ENCODE data around the gene AP4M1. TPM values are rescaled to one million over a fixed set of nuclear protein-coding genes. Genes with fewer than 3 reads are reported as not detected.

Gene AP4M1
- total and polyA plus RNA-seq, 9 of the 15 experiments (the other 6 are each of a cell fraction or from before 2014, with no cell fraction given), result 1.3 to 30.9 (median 14.1) TPM

DNA sequence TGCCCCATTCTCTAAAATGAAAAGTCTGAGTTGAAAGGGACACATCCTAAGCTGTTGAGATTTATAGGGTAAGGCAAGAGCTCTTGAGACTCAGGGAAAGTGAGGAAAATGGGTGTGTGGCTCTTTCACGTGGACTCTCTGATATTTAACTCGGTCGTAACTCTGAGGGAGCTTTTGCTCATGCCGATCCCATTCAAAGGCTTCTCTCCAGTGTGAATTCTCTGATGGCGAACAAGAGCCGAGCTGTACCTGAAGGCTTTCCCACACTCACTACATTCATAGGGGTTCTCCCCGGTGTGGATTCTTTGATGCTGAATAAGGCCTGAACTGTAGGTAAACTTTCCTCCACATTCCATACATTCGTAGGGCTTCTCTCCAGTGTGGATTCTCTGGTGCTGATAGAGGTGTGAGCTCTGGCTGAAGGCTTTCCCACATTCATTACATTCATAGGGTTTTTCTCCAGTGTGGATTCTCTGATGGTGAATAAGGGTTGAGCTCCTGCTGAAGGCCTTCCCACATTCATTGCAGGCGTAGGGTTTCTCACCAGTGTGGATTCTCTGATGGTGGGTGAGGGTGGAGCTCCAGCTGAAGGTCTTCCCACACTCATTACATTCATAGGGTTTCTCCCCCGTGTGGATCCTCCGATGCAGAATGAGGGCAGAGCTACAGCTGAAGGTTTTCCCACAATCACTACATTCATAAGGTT lies 30.3 kb upstream of the AP4M1 start (continued):
- peak; percentile 79 for TF ChIP-seq SOX6 (IDR thresholded peaks at IDR 0.05)
- TF ChIP-seq PHF20 (IDR thresholded peaks at IDR 0.05; ENCODE audit: partially characterized antibody), result no peak
- no peak for TF ChIP-seq ZNF766 (CRISPR knock-in tag; conservative IDR thresholded peaks at IDR 0.05)
- no peak for TF ChIP-seq TCF7L2 (IDR thresholded peaks at IDR 0.05; ENCODE audit: low read depth, low read length)

DNA sequence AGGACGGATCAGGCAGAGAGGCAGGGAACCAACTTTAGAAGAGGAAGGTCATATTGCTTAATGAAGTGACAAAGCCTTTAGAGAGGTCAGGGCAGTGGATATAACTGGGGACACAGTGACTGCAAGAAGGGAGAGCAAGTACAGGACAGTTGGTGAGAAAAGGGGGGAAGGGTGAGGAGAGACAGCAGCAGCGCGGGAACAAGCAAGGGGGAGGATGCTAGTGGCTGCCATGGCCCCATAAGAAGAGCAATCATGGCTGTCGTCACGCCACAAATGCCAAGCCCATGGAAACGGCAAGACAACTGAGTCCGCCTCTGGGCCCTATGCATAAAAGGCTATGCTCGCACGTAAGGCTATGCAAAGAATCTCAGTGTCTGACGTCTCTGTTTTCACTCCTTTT lies 29.0 kb upstream of the AP4M1 start:
- intact Hi-C loops (cut with micrococcal nuclease), result no loop called here
- no peaks in the 10 kb centered on the region for H4K20me1 ChIP-seq (replicated peaks; ENCODE audit: control insufficient read depth, insufficient read depth, low read length)
- H2AFZ ChIP-seq (ENCODE audit: low read depth, low read length), result no peak overlapping the region
- H3K9me3 ChIP-seq (replicated peaks; ENCODE audit: control insufficient read depth, insufficient read depth, low read depth, low read length), result peaks cover 56% of the 10 kb centered on the region
- H3K4me2 ChIP-seq (ENCODE audit: insufficient read depth, low read length), result no peak overlapping the region
- H3K4me1 ChIP-seq (replicated peaks in 1 of 2; ENCODE audit: control insufficient read depth in 2 of 2, insufficient read depth in 2 of 2, low read length in 2 of 2), result no peaks in the 10 kb centered on the region
- TF ChIP-seq, protein P1, sequence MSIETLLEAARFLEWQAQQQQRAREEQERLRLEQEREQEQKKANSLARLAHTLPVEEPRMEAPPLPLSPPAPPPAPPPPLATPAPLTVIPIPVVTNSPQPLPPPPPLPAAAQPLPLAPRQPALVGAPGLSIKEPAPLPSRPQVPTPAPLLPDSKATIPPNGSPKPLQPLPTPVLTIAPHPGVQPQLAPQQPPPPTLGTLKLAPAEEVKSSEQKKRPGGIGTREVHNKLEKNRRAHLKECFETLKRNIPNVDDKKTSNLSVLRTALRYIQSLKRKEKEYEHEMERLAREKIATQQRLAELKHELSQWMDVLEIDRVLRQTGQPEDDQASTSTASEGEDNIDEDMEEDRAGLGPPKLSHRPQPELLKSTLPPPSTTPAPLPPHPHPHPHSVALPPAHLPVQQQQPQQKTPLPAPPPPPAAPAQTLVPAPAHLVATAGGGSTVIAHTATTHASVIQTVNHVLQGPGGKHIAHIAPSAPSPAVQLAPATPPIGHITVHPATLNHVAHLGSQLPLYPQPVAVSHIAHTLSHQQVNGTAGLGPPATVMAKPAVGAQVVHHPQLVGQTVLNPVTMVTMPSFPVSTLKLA (conservative IDR thresholded peaks at IDR 0.05), result no peak
- 0 out of 2 replicates have a peak, but pooled peaks have one; percentile 23 for TF ChIP-seq RBFOX2 (IDR thresholded peaks at IDR 0.05; ENCODE audit: low read depth, low read length)
- 0 out of 2 replicates have a peak, but pooled peaks have one; percentile 21 for TF ChIP-seq OTX1 (CRISPR knock-in tag; IDR thresholded peaks at IDR 0.05)
- TF ChIP-seq SUPT5H (IDR thresholded peaks at IDR 0.05), result peak; percentile 41; the same call in 1 of the 2 replicates
- BruUV-seq (replicated peaks), result no TSS peak
- in situ Hi-C loops (cut with MboI), result no loop called here
- ATAC-seq, result no peak
- no peaks in the 10 kb centered on the region for H3K9me1 ChIP-seq (ENCODE audit: control insufficient read depth, insufficient read depth, low read length)
- peaks cover 84% of the 10 kb centered on the region for H3K36me3 ChIP-seq (ENCODE audit: control insufficient read depth, insufficient read depth, low read length)
- no peak overlapping the region for H3K9ac ChIP-seq (ENCODE audit: insufficient read depth in 1 of 2, low read depth in 2 of 2, low read length in 2 of 2)
- DNase-seq (ENCODE audit: extremely low read depth in 1 of 4, low spot score in 3 of 4), result no peak
- H3K27me3 ChIP-seq (ENCODE audit: control insufficient read depth in 2 of 2, insufficient read depth in 2 of 2, low read length in 2 of 2), result no peaks in the 10 kb centered on the region
- ChIA-PET POLR2A (interaction anchor here (0.6 to 5.3 kb wide), 4 partner anchors 8 to 273 kb away, joined by 3 to 32 read pairs (median 4); partner anchors contain the start of gene AP4M1), CTCF (ENCODE audit: low intra/inter-chr PET ratio) (no interaction called here)
- FAIRE-seq, result no peak
- no peak overlapping the region for H3K4me3 ChIP-seq
- WGBS (ENCODE audit: insufficient coverage, low coverage, missing lambda C conversion rate), result over 99% methylated on average over 10 of the region's 10 CpGs
- H3K27ac ChIP-seq (ENCODE audit: extremely low read depth, low read depth, low read length), result no peak overlapping the region
- H3K79me2 ChIP-seq (ENCODE audit: control insufficient read depth, insufficient read depth, low read length), result peaks cover 10% of the 10 kb centered on the region

Data from K562 (cell line).